Endodermal cell (in vitro differentiated cells): ENCODE results near the gene CRHR2. TPM values are rescaled to one million over a fixed set of nuclear protein-coding genes. Genes with fewer than 3 reads are reported as not detected.

Experiments used
- DNase-seq: peaks from one replicate; pipeline ENCODE4 v3.0.0-alpha.2; 2017
- H3K27ac ChIP-seq: 2 replicates; pipeline ENCODE4 v1.5.1; 2013; ENCODE audit warnings: mild to moderate bottlenecking, low read depth, low read length, moderate library complexity
- H3K27me3 ChIP-seq: 2 replicates; pipeline ENCODE4 v1.6.1; 2013; ENCODE audit warnings: mild to moderate bottlenecking, low read length, moderate library complexity; ENCODE audit not compliant: insufficient read depth, control insufficient read depth, poor library complexity, severe bottlenecking
- H3K36me3 ChIP-seq: 2 replicates; pipeline ENCODE4 v1.7.0; 2013; ENCODE audit warnings: mild to moderate bottlenecking, low read length, moderate library complexity; ENCODE audit not compliant: control insufficient read depth, insufficient read depth
- H3K4me1 ChIP-seq: one replicate; pipeline ENCODE4 v1.7.0; 2013; ENCODE audit warnings: low read length; ENCODE audit not compliant: control insufficient read depth, insufficient read depth
- H3K4me3 ChIP-seq: 2 replicates; pipeline ENCODE4 v1.5.1; 2013; ENCODE audit warnings: mild to moderate bottlenecking, low read length, moderate library complexity
- H3K9ac ChIP-seq: 2 replicates; pipeline ENCODE4 v1.6.1; 2013; ENCODE audit warnings: mild to moderate bottlenecking, low read length, moderate library complexity; ENCODE audit not compliant: poor library complexity, severe bottlenecking; ENCODE audit errors: extremely low read depth
- H3K9me3 ChIP-seq: 2 replicates; pipeline ENCODE4 v1.6.1; 2013; ENCODE audit warnings: mild to moderate bottlenecking, low read length, moderate library complexity; ENCODE audit not compliant: control insufficient read depth
- H3K27ac Mint-ChIP-seq: 2 replicates; pipeline ENCODE4 v1.8.0; 2020; ENCODE audit warnings: mixed read lengths
- H3K27me3 Mint-ChIP-seq: 2 replicates; pipeline ENCODE4 v1.8.0; 2021; ENCODE audit warnings: mild to moderate bottlenecking, mixed read lengths; ENCODE audit not compliant: insufficient read depth
- H3K36me3 Mint-ChIP-seq: 2 replicates; pipeline ENCODE4 v1.8.0; 2020; ENCODE audit warnings: low read depth, mixed read lengths
- H3K4me1 Mint-ChIP-seq: 2 replicates; pipeline ENCODE4 v1.8.0; 2020; ENCODE audit warnings: mixed read lengths
- H3K4me3 Mint-ChIP-seq: 2 replicates; pipeline ENCODE4 v1.8.0; 2020; ENCODE audit warnings: mild to moderate bottlenecking, moderate library complexity, mixed read lengths
- H3K9me3 Mint-ChIP-seq: 2 replicates; pipeline ENCODE4 v1.8.0; 2020; ENCODE audit warnings: mild to moderate bottlenecking, mixed read lengths
- WGBS, 2 experiments: methylation state at CpG; one replicate each; pipeline versions ENCODE4 v1.1.5 to v1.1.7; 2013; ENCODE audit warnings: missing lambda C conversion rate in 2 of 2, mixed read lengths in 1 of 2; ENCODE audit not compliant: insufficient coverage in 1 of 2, insufficient read length in 1 of 2; 5-methylcytosine and 5-hydroxymethylcytosine counted together
- total RNA-seq, 2 donors: library from RNA; stranded (reverse); fragmentation: NEBNext Ultra II Directional in 1 of 2; extraction: Animal tissue kit (Norgen Biotek cat#: 25700) in 1 of 2; gene quantifications; 2 replicates in 1 of 2; 3 replicates in 1 of 2; pipeline ENCODE4 v1.2.1, GENCODE V29; 2021
- TF ChIP-seq, protein P1 (sequence below): fragments of 200-600 bp; sonication (generic); conservative IDR thresholded peaks from 2 replicates; pipeline ENCODE4 v1.5.0; 2021; ENCODE audit warnings: antibody characterized with exemption, mild to moderate bottlenecking

The CRHR2 gene
- total RNA-seq, 2 donors from 2014 or later: not detected

- TF ChIP-seq, protein P1, sequence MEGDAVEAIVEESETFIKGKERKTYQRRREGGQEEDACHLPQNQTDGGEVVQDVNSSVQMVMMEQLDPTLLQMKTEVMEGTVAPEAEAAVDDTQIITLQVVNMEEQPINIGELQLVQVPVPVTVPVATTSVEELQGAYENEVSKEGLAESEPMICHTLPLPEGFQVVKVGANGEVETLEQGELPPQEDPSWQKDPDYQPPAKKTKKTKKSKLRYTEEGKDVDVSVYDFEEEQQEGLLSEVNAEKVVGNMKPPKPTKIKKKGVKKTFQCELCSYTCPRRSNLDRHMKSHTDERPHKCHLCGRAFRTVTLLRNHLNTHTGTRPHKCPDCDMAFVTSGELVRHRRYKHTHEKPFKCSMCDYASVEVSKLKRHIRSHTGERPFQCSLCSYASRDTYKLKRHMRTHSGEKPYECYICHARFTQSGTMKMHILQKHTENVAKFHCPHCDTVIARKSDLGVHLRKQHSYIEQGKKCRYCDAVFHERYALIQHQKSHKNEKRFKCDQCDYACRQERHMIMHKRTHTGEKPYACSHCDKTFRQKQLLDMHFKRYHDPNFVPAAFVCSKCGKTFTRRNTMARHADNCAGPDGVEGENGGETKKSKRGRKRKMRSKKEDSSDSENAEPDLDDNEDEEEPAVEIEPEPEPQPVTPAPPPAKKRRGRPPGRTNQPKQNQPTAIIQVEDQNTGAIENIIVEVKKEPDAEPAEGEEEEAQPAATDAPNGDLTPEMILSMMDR: no peak
- DNase-seq: no peak
- Histone ChIP-seq H3K36me3 (no peaks in the 10 kb centered on the region), H3K4me1 (no peaks in the 10 kb centered on the region), H3K4me3 (no peak overlapping the region), H3K9me3 (no peaks in the 10 kb centered on the region), H3K27me3 (peaks cover 6% of the 10 kb centered on the region), H3K27ac (no peak overlapping the region), H3K9ac (no peak overlapping the region)
- 52 to 60% methylated on average over 6 to 8 of the region's 8 CpGs for WGBS, 2 experiments
- H3K4me3 Mint-ChIP-seq: no peak overlapping the region
- H3K27me3 Mint-ChIP-seq: peaks cover 8% of the 10 kb centered on the region
- no peaks in the 10 kb centered on the region for H3K9me3 Mint-ChIP-seq
- no peak overlapping the region for H3K27ac Mint-ChIP-seq
- peaks cover 7% of the 10 kb centered on the region for H3K4me1 Mint-ChIP-seq
- no peaks in the 10 kb centered on the region for H3K36me3 Mint-ChIP-seq
These were observed 45.0 kb upstream of the CRHR2 start for GRCh38 chr7:30727061-30727945.

- Histone ChIP-seq H3K36me3 (no peaks in the 10 kb centered on the region), H3K27ac (no peak overlapping the region), H3K9ac (no peak overlapping the region), H3K4me1 (no peaks in the 10 kb centered on the region), H3K4me3 (no peak overlapping the region), H3K9me3 (no peaks in the 10 kb centered on the region), H3K27me3 (peaks cover 6% of the 10 kb centered on the region)
- peaks cover 7% of the 10 kb centered on the region for H3K4me1 Mint-ChIP-seq
- no peak overlapping the region for H3K4me3 Mint-ChIP-seq
- TF ChIP-seq, protein P1: peak; percentile 40
- H3K36me3 Mint-ChIP-seq: no peaks in the 10 kb centered on the region
- WGBS, 2 experiments: 96 to 100% methylated on average over 1 to 7 of the region's 7 CpGs
- no peak overlapping the region for H3K27ac Mint-ChIP-seq
- H3K9me3 Mint-ChIP-seq: no peaks in the 10 kb centered on the region
- no peak for DNase-seq
- H3K27me3 Mint-ChIP-seq: peaks cover 10% of the 10 kb centered on the region
These were observed 44.2 kb upstream of the CRHR2 start for GRCh38 chr7:30726296-30727006.

DNA sequence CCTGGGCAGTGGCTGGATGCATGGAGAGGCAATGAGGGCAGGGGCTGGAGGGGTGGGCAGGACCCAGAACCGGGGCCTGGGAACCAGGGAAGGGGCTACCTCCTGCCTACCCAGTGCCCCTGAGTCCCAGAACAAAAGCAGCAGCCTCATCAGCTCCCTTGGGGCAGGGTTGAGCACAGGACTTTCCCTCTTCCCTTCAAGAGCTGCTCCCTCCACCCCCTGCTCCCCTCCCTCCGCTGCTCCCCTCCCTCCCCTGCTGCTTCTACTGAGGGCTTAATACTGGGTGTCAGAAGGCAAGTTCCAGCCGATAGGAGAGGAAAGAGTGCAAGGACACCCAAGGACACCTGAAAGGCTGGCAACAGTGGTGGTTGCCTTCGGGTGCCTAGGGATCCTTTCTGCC lies 41.5 kb upstream of the CRHR2 start:
- H3K36me3 ChIP-seq: no peaks in the 10 kb centered on the region
- TF ChIP-seq, protein P1: no peak
- DNase-seq: no peak
- no peak overlapping the region for H3K27ac ChIP-seq
- no peak overlapping the region for H3K27ac Mint-ChIP-seq
- H3K9me3 ChIP-seq: no peaks in the 10 kb centered on the region
- peaks cover 24% of the 10 kb centered on the region for H3K27me3 Mint-ChIP-seq
- H3K4me1 ChIP-seq: no peaks in the 10 kb centered on the region
- peaks cover 7% of the 10 kb centered on the region for H3K4me1 Mint-ChIP-seq
- H3K4me3 Mint-ChIP-seq: no peak overlapping the region
- no peak overlapping the region for H3K4me3 ChIP-seq
- peaks cover 22% of the 10 kb centered on the region for H3K9me3 Mint-ChIP-seq
- peaks cover 6% of the 10 kb centered on the region for H3K27me3 ChIP-seq
- no peak overlapping the region for H3K9ac ChIP-seq
- 60 to 78% methylated on average over 1 to 4 of the region's 4 CpGs for WGBS, 2 experiments
- H3K36me3 Mint-ChIP-seq: peaks cover 4% of the 10 kb centered on the region
